Left kidney (tissue), 2 donors: ENCODE results near the gene CPNE4. TPM values are rescaled to one million over a fixed set of nuclear protein-coding genes. Genes with fewer than 3 reads are reported as not detected.
A peak's percentile ranks its signal among the peaks of the same experiment; 100 is the strongest.
"Not testable (repeated sequence)": the region's sequence is repeated elsewhere in the genome, so short reads cannot be mapped to it uniquely, and the experiment has no call there.

Experiments
- DNase-seq: peaks from one replicate; pipeline ENCODE4 v3.0.0-alpha.2; 2013
- polyA plus RNA-seq: library from polyadenylated mRNA; unstranded; fragments of 120-200 nt; gene quantifications from one replicate; pipeline ENCODE4 v1.2.1, GENCODE V29; 2013; ENCODE audit not compliant: insufficient read length

The CPNE4 gene
- polyA plus RNA-seq, 1 donor, result 0.68 TPM

- no peak for DNase-seq
Observed at GRCh38 chr3:131535596-131535995, 499.2 kb downstream of the CPNE4 start.

GRCh38 chr3:131535131-131535530, 499.7 kb downstream of the CPNE4 start:
- no peak for DNase-seq

GRCh38 chr3:131532645-131533044, 502.2 kb downstream of the CPNE4 start:
- DNase-seq, result no peak

- no peak for DNase-seq
Observed at GRCh38 chr3:131530843-131531242, 504.0 kb downstream of the CPNE4 start.

- no peak for DNase-seq
Observed at GRCh38 chr3:131530388-131530787, 504.4 kb downstream of the CPNE4 start.

- peak; percentile 62 for DNase-seq
Observed at GRCh38 chr3:131526801-131527347, 507.9 kb downstream of the CPNE4 start.

GRCh38 chr3:131518680-131519079, 516.1 kb downstream of the CPNE4 start:
- DNase-seq, result no peak

- no peak for DNase-seq
Observed at GRCh38 chr3:131505421-131505820, 529.4 kb downstream of the CPNE4 start.

- DNase-seq, result peak; percentile 3
Observed at GRCh38 chr3:131503320-131503635, 531.5 kb downstream of the CPNE4 start.

- DNase-seq, result peak; percentile 87
Observed at GRCh38 chr3:131502530-131503319, 532.1 kb downstream of the CPNE4 start, which contains the start of gene MRPL3. Gene MRPL3, minus strand, starts transcription at chr3:131502971. Its CDS starts 150 bp downstream, at chr3:131502821.

- no peak for DNase-seq
Observed at GRCh38 chr3:131501949-131502348, 532.9 kb downstream of the CPNE4 start.

GRCh38 chr3:131494706-131495105, 540.1 kb downstream of the CPNE4 start:
- DNase-seq, result peak; percentile 20

- DNase-seq, result no peak
Observed at GRCh38 chr3:131491775-131492174, 543.0 kb downstream of the CPNE4 start.

GRCh38 chr3:131491084-131491483, 543.7 kb downstream of the CPNE4 start:
- no peak for DNase-seq

- not testable (repeated sequence) for DNase-seq
Observed at GRCh38 chr3:131486545-131486944, 548.3 kb downstream of the CPNE4 start.

GRCh38 chr3:131485119-131485518, 549.7 kb downstream of the CPNE4 start:
- no peak for DNase-seq

GRCh38 chr3:131484496-131485111, 550.2 kb downstream of the CPNE4 start:
- no peak for DNase-seq
